Measurements from ENCODE around the gene TRAPPC3. TPM values are rescaled to one million over a fixed set of nuclear protein-coding genes. Genes with fewer than 3 reads are reported as not detected.

The TRAPPC3 gene
- total RNA-seq, 4 donors from 2014 or later: 68.3 to 132 (median 112) TPM

DNA sequence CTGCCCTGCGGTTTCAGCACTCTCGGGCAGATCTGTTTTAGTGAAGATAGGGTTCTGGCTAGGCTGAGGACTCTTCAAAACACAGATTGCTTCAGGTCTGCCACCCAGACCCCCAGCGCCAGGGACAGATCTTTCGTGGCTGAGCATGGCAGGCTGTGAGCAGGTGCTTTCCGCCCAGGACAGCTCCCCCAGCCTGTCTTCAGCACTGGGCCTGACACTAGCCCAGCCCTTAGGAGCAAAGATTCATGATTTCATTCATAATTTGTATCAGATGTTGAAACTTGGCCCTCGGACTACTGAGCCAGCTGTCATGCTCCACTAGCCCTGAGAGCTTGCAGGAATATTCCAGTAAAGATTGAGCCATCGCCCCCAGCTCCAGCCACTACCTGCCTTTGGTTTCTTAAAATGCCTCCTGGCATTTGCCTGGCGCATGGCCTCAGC lies 54.6 kb downstream of the TRAPPC3 start:
- Histone ChIP-seq H3K4me1 (peaks cover 5 to 54% (median 13%) of the 10 kb centered on the region in 3 donors), H3K36me3 (peaks cover 21 to 66% (median 30%) of the 10 kb centered on the region in 3 donors), H3K27ac (no peak overlapping the region), H3K27me3 (no peaks in the 10 kb centered on the region), H3K9me3 (no peaks in the 10 kb centered on the region), H3K4me3 (no peak overlapping the region)
- DNase-seq: no peak
- intact Hi-C loops (cut with DNase I): loop anchor here (5.0 to 10.0 kb wide), 2 partner anchors 38 to 330 kb away; no protein-coding TSS in a partner anchor
- WGBS, 2 donors: 68 to 76% methylated on average over 7 to 8 of the region's 8 CpGs
- TF ChIP-seq, protein P1, sequence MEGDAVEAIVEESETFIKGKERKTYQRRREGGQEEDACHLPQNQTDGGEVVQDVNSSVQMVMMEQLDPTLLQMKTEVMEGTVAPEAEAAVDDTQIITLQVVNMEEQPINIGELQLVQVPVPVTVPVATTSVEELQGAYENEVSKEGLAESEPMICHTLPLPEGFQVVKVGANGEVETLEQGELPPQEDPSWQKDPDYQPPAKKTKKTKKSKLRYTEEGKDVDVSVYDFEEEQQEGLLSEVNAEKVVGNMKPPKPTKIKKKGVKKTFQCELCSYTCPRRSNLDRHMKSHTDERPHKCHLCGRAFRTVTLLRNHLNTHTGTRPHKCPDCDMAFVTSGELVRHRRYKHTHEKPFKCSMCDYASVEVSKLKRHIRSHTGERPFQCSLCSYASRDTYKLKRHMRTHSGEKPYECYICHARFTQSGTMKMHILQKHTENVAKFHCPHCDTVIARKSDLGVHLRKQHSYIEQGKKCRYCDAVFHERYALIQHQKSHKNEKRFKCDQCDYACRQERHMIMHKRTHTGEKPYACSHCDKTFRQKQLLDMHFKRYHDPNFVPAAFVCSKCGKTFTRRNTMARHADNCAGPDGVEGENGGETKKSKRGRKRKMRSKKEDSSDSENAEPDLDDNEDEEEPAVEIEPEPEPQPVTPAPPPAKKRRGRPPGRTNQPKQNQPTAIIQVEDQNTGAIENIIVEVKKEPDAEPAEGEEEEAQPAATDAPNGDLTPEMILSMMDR (IDR thresholded peaks at IDR 0.05): no peak
- no peak for TF ChIP-seq POLR2A (IDR thresholded peaks at IDR 0.05)

DNA sequence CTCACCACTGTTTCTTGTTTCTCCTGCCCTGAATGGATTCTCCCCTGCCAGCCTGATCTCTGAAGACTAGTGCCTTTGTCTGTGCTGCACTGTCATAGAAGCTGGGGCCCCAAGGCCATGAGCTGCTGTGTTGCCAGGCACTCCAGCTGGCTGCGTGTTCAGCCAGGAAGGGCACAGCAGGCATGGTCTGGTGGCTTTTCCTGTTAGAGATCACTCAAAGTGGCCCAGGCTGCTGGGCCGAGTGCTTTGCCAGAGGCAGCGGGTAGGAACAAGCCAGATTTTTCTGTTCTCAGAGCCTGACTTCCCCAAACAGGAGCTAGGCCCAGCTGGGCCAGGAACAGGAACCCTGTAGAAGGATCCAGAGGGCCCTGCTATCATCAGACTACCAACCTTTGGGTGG lies 55.4 kb downstream of the TRAPPC3 start:
- TF ChIP-seq, protein P1 (IDR thresholded peaks at IDR 0.05): no peak
- no peak for TF ChIP-seq POLR2A (IDR thresholded peaks at IDR 0.05)
- no peak overlapping the region for H3K4me3 ChIP-seq
- no peak overlapping the region for H3K27ac ChIP-seq
- intact Hi-C loops (cut with DNase I): loop anchor here (10.0 kb wide), 1 partner anchor 331 kb away; no protein-coding TSS in a partner anchor
- no peak for DNase-seq
- no peaks in the 10 kb centered on the region for H3K27me3 ChIP-seq
- peaks cover 7 to 54% (median 16%) of the 10 kb centered on the region in 3 donors for H3K4me1 ChIP-seq
- 62% methylated on average over 3 of the region's 3 CpGs; no CpG with 5 or more reads in 1 of the 2 donors for WGBS, 2 donors
- H3K36me3 ChIP-seq: peaks cover 21 to 66% (median 30%) of the 10 kb centered on the region in 3 donors
- H3K9me3 ChIP-seq: no peaks in the 10 kb centered on the region

DNA sequence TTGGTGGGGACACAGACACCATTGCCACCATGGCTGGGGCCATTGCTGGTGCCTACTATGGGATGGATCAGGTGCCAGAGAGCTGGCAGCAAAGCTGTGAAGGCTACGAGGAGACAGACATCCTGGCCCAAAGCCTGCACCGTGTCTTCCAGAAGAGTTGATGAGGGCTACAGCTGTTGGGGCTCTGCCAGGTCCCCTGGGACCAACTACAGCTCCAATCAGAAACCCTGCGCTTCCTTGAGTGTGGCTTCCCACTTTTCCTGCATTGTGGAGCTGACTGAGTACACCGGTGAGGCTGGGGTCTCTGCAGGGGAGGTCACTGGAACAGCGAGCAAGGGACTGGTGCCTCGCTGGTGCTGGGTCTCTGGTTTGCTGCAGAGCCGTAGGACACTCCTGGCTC lies 56.1 kb downstream of the TRAPPC3 start:
- TF ChIP-seq POLR2A (IDR thresholded peaks at IDR 0.05): no peak
- TF ChIP-seq, protein P1 (IDR thresholded peaks at IDR 0.05): no peak
- peaks cover 21 to 66% (median 30%) of the 10 kb centered on the region in 3 donors for H3K36me3 ChIP-seq
- 95% methylated on average over 4 of the region's 7 CpGs; no CpG with 5 or more reads in 1 of the 2 donors for WGBS, 2 donors

DNA sequence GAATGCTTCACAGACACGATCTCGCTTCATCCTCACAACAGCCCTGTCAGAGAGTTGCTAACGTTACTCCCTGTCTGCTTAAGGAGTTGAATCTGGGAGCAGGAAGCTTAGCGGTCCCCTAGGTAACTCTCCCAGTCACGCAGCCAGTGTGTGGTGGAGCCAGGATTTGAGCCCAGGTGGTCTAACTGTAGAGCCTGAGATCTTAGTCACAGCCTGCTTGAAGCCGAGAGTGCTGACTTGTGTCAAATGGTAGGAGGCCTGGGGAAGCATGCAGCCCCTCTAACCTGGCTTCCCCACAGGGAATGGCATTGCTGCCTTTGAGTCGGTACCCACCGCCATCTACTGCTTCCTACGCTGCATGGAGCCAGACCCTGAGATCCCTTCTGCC lies 56.5 kb downstream of the TRAPPC3 start:
- H3K4me1 ChIP-seq: peaks cover 15 to 61% (median 20%) of the 10 kb centered on the region in 3 donors
- H3K27me3 ChIP-seq: no peaks in the 10 kb centered on the region
- TF ChIP-seq, protein P1 (IDR thresholded peaks at IDR 0.05): no peak
- TF ChIP-seq POLR2A (IDR thresholded peaks at IDR 0.05): no peak
- peaks cover 21 to 66% (median 30%) of the 10 kb centered on the region in 3 donors for H3K36me3 ChIP-seq
- intact Hi-C loops (cut with DNase I): loop anchor here (10.0 kb wide), 1 partner anchor 332 kb away; no protein-coding TSS in a partner anchor
- DNase-seq: no peak
- H3K4me3 ChIP-seq: no peak overlapping the region
- 96 to 97% methylated on average over 4 to 8 of the region's 9 CpGs for WGBS, 2 donors
- no peaks in the 10 kb centered on the region for H3K9me3 ChIP-seq
- no peak overlapping the region for H3K27ac ChIP-seq

More for the DNA sequence above, 56.1 kb downstream of the TRAPPC3 start:
- DNase-seq: no peak
- no peaks in the 10 kb centered on the region for H3K9me3 ChIP-seq
- no peaks in the 10 kb centered on the region for H3K27me3 ChIP-seq
- no peak overlapping the region for H3K27ac ChIP-seq
- intact Hi-C loops (cut with DNase I): loop anchor here (10.0 kb wide), 1 partner anchor 332 kb away; no protein-coding TSS in a partner anchor
- peaks cover 11 to 58% (median 18%) of the 10 kb centered on the region in 3 donors for H3K4me1 ChIP-seq
- H3K4me3 ChIP-seq: no peak overlapping the region

DNA sequence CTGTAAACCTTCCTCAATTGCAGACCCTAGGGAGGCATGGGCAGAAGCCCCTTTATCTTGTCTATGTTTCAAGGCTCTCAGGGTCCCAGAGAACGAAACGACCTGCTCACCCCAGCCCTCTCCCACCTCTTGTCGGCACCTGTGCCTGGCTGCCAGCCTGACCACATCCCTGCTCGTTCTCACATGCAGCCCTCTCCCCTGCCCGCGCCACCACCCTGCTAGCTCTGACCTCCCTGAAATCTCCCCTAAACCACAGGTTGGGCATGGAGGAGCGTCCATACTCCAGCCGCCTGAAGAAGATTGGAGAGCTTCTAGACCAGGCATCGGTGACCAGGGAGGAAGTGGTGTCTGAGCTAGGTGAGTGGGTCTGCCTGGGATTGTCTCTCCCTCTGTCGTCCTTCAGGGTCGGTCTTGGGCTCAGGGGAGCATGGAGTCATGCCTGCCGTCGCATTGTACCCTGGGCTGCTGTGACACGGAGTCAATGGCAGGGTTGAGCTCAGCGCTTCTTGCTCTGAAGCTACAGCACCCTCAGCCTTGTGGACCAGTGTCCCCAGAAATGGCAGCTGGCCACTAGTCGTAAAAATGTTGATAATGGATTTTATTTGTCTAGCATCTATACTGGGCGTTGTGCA lies 57.0 kb downstream of the TRAPPC3 start:
- H3K27me3 ChIP-seq: no peaks in the 10 kb centered on the region
- TF ChIP-seq, protein P1 (IDR thresholded peaks at IDR 0.05): no peak
- no peak for TF ChIP-seq POLR2A (IDR thresholded peaks at IDR 0.05)
- H3K4me1 ChIP-seq: peaks cover 15 to 61% (median 20%) of the 10 kb centered on the region in 3 donors
- 87 to 96% methylated on average over 10 to 14 of the region's 17 CpGs for WGBS, 2 donors
- H3K9me3 ChIP-seq: no peaks in the 10 kb centered on the region
- intact Hi-C loops (cut with DNase I): loop anchor here (10.0 kb wide), 1 partner anchor 333 kb away; no protein-coding TSS in a partner anchor
- peaks cover 21 to 66% (median 30%) of the 10 kb centered on the region in 3 donors for H3K36me3 ChIP-seq
- H3K27ac ChIP-seq: no peak overlapping the region
- DNase-seq: no peak
- no peak overlapping the region for H3K4me3 ChIP-seq

Measured in esophagus squamous epithelium (tissue), 5 donors.